GM12864 (cell line): ENCODE measurements around the gene NTSR1.

ENCODE experiments used
- DNase-seq: peaks from one replicate; pipeline ENCODE4 v3.0.0-alpha.2; 2011; ENCODE audit warnings: low read depth
- H3K4me3 ChIP-seq: 2 replicates; pipeline ENCODE4 v1.5.1; 2011; ENCODE audit warnings: mild to moderate bottlenecking, low read depth, low read length, control low read depth
- CTCF ChIP-seq: IDR thresholded peaks from 2 replicates; pipeline ENCODE4 v1.5.1; 2011; ENCODE audit warnings: low read depth, mild to moderate bottlenecking, moderate library complexity, low read length, control low read depth, inconsistent platforms; ENCODE audit errors: missing control alignments

The NTSR1 gene

DNA sequence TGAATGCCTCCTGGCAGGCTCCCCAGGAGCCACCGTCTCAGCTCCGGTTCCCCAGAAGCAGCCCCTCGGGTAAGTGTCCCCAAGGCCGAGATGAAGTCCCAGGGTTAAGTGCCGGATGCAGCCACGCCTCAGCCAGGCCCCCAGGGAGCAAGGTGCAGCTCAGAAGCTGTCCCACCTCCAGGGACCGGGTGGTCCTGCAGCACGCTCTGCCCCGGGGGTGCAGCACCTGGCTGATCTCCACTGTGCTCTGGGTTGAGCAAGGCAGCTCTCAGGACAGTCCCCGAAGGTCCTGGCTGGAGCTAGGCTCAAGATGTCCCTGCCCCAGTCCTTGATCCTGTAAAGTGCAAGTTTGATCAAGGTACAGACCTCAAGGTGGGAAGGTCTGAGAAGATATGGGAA is 15.1 kb upstream of the NTSR1 start:
- DNase-seq, result no peak
- TF ChIP-seq CTCF, result no peak
- no peak overlapping the region for H3K4me3 ChIP-seq

DNA sequence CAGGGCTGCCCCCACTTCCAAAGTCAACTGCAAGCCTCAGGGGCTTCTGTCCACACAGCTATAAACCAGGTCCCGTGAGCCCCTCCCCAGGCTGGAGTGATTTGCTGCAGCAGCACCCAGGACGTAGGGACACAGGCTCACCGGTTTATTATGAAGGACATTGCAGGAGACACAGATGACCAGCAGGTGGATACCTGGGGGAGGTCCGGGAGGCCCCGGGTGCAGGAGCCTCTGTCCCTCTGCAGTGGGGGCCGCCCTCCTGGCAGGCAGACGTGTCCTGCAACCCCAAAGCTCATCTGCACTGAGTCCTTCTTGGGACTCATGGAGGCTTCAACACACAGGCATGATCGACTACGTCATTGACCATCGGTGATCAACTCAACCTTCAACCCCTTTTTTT is 14.5 kb upstream of the NTSR1 start:
- no peak for TF ChIP-seq CTCF
- no peak overlapping the region for H3K4me3 ChIP-seq
- no peak for DNase-seq

DNA sequence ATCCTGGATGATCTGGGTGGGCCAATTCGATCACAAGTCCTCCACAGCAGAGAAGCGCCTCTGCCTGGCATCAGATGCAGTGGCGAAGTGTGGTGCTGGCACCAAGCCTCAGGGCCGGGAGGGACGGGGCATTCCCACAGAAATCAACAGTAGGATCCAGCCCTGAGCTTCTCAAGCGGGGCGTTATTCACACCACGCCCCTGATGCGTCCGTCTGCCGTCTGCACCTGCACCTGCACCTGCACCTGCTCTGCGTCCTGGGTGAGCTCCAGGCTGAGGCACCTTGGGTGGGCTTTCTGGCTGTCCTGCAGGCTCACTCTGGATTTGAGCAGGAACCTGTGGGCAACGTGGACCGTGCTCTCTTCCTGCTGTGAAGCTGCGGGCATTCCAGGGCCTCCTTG is 13.8 kb upstream of the NTSR1 start:
- no peak overlapping the region for H3K4me3 ChIP-seq
- DNase-seq, result no peak
- no peak for TF ChIP-seq CTCF

- no peak overlapping the region for H3K4me3 ChIP-seq
- TF ChIP-seq CTCF, result no peak
- no peak for DNase-seq
Measured at GRCh38 chr20:62695448-62696414, 12.9 kb upstream of the NTSR1 start.

DNA sequence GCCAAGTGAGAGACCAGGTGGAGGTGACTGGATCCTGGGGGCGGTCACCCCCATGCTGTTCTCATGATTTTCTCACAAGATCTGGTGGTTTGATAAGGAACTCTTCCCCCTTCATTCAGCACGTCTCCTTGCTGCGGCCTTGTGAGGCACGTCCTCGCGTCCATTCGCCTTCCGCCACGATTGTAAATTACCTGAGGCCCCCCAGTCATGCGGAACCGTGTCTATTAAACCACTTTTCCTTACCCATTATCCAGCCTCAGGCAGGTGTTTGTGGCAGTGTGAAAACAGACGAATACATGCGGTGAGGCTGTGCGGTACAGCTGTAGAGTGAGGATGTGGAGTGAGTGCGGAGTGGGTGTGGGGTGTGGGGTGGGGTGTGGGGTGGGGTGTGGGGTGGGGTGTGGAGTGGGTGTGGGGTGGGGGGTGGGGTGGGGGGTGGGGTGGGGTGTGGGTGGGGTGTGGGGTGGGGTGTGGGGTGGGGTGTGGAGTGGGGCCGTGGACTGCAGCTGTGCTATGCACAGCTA is 12.1 kb upstream of the NTSR1 start:
- TF ChIP-seq CTCF, result no peak
- no peak for DNase-seq
- H3K4me3 ChIP-seq, result no peak overlapping the region

GRCh38 chr20:62696989-62697388 is 11.6 kb upstream of the NTSR1 start:
- TF ChIP-seq CTCF, result no peak
- H3K4me3 ChIP-seq, result no peak overlapping the region
- no peak for DNase-seq
